NCI-H510A (cell line): ENCODE measurements around the gene CLEC17A.
"Not testable (repeated sequence)": the region's sequence is repeated elsewhere in the genome, so short reads cannot be mapped to it uniquely, and the experiment has no call there.

ENCODE experiments used
- DNase-seq: peaks from one replicate; lab custom pipeline; 2025; lab: John Stamatoyannopoulos, UW

The CLEC17A gene, protein sequence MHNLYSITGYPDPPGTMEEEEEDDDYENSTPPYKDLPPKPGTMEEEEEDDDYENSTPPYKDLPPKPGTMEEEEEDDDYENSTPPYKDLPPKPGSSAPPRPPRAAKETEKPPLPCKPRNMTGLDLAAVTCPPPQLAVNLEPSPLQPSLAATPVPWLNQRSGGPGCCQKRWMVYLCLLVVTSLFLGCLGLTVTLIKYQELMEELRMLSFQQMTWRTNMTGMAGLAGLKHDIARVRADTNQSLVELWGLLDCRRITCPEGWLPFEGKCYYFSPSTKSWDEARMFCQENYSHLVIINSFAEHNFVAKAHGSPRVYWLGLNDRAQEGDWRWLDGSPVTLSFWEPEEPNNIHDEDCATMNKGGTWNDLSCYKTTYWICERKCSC

DNA sequence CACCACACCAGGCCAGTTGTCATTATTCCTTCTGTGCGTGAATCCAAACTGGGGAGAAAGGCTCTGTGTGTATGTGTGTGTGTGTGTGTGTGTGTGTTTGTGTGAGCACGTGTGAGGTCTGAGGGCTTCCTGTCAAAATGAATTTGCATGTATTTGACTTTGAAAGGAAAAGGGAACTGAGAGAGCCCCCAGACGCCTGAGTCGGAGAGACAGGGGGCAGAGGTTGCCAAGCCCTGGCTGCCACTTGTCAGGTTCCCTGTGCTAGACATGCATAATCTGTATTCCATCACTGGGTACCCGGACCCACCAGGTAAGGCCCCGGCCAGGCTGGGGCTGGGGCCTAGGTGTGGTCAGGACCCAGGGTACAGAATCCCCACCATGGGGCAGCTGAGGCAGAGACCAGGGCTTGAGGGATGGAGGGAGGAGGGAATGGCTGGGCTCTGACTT lies at the start of gene CLEC17A:
CLEC17A (plus strand) TSS at position 191 of the 447 bp plus-strand sequence; CDS start at position 268, 77 bp downstream.
- no peak for DNase-seq

DNA sequence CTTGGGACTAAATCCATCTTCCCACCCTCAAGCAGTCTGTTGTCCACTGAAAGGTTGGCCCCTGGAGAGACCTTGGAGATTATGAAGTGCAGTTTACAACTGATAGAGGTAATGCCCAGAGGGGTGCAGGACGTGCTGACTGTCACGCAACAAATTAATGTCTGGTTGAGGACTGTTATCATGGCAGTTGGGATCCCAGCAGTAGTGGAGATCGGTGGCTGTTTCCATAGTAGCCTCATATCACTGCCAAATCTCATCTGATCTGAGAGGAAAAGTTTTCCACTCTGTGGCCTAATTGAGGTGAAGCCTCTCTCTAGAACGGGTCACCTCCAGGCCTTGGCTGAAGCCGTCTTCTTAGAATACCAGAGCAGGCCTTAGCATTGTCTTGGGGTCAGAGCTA lies 49.4 kb upstream of the CLEC17A start:
- DNase-seq = no peak

DNA sequence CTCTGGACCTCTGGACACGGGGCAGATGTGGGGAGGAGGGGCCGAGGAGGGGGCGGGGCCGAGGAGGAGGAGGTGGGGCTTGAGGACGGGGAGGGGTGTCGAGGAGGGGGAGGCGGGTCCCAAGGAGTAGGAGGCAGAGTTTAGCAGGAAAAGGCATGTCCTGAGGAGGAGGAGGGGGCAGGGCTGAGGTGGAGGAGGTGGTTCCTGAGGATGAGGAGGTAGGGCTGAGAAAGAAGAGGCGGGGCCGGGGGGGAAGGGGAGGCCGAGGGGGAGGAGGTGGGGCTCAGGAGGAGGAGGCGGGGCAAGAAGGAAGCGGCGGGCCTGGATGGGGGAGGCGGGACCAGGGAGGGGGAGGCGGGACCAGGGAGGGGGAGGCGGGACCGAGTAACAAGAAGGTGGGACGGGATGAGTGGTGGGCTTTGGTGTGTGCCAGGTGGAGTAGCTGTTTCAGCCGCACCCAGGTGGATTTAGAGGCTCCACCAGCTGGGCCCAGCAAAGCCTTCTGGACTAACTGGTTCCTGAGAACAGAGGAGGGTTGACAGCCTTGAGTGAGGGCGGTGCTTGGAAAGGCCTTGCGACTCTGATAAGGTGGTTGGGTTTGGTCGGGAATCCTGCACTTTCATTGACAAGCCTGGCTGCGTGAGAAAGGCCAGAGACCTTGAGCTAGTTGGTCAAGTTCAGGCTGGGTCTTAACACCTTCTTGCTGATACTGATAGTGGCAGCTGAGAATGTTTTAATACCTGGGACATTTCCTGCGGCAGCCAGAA lies 45.8 kb upstream of the CLEC17A start:
- DNase-seq = no peak

DNA sequence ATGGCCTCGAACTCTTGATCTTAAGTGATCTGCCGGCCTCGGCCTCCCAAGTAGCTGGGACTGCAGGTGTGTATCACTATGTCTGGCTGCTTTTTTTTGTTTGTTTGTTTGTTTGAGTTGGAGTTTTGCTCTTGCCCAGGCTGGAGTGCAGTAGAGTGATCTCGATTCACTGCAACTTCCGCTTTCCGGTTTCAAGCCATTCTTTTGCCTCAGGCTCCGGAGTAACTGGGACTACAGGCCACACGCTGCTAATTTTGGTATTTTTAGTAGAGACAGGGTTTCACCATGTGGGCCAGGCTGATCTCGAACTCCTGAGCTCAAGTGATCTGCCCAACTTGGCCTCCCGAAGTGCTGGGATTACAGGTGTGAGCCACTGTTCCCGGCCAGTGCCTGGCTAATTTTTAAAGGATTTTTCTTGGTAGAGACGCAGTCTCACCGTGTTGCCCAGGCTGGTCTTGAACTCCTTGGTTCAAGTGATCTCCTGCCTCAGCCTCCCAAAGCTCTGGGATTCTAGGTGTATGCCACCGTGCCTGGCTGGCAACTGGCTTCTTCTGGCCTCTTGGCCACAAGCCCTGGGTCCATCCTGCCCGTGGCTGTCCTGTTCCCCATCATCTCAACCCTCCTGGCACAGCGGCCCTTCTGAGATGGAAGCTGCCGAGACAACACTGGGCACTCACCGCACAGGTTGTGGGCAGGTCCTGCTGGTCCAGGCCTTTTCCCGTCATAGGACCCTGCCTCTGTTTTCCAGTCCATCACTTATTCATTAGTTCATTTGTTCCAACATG lies 42.0 kb upstream of the CLEC17A start:
- no peak for DNase-seq

DNA sequence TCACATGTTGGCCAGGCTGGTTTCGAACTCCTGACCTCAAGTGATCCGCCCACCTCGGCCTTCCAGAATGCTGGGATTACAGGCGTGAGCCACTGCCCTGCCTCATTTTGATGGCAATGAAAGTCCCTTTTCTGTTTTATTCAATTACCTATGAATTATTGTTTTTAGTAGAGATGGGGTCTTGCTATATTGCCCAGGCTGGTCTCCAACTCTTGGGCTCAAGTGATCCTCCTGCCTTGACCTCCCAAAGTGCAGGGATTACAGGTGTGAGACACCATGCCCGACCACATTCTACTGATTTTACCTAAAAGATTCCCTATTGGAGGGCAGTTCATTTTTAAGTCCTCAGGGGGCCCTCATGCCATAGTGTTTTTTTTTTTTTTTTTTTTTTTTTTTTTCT lies 40.9 kb upstream of the CLEC17A start:
- not testable (repeated sequence) for DNase-seq

DNA sequence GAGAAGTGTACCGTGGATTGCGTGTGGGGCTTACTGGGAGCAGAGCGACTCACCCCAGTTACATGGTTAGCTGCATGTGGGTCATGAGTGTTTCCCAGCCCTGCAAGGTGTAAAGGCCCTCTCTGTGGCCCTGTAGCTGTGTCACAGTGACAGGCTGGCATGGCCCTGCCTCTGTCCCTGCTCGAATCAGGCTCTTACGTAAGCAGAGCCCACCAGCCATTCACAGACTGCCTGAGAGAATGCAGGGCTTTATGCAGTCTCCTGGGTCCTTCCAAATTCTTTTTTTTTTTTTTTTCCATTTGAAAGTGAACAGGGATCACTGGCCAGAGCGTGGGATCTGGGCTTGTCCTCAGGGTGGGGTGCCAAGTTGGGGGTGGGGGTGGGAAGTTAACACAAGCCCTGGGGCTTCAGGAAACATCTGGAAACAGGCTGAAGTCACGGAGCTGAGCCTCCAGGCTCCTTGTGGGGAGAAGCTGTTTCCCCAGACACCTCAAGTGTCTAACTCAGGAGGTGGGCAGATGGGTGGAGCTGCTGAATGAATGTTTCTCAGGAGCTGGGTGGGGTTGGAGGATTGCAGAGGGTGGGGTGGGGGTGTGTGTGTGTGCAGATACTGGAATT lies 40.1 kb upstream of the CLEC17A start:
- DNase-seq = no peak

DNA sequence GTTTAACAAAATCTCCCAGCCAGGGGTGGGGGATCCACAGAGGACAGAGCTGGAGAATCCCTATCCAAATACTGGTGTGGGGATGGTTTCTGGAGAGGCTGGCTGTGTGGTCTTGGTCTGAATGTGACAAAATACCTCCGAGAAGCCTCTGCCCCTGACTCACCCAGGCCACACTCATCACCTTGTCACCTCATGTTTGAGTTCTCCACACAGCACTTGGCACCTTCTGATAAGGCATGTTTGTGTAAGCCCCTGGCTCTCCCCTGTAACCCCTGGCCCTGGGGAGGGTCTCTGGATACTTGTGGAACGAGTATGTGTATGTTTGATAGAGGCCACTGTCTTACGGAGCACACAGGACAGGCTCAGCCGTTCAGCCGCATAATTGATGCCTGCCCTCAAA lies 38.8 kb upstream of the CLEC17A start:
- no peak for DNase-seq

DNA sequence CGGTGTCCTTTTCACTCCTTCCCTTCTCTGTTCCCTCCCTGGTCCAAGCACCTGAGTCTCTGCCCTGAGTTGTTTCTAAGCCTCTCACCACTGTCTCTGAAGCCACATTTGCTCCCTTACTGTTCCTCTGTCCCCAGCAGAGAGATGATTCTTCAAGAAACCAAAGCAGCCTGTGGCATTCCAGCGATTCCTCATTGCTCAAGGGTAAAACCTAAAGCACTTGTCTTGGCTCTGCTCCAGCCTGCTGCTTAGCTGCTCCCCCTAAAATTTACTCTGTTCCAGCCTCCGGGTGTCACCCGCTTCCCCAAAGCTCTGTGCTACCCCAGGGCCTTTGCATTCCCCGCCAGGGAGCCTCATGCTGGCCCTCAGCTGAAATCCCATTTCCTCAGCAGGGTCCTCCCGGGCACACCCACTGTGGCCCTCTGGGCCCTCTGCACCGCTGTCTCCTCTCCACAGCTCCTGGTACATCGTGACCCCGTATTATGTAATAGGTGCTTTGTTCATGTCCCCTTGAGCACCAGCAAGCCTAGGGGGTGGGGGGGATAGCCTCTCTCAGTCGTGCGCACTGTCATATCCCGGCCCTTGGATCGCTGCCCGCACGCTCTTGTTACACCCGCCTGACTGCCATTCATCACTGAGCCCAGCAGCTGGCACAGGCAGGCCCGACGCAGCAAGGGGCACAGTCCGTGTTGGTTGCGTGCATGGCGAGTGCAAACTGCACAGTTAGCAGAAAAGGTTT lies 37.7 kb upstream of the CLEC17A start:
- DNase-seq = peak; percentile 77

DNA sequence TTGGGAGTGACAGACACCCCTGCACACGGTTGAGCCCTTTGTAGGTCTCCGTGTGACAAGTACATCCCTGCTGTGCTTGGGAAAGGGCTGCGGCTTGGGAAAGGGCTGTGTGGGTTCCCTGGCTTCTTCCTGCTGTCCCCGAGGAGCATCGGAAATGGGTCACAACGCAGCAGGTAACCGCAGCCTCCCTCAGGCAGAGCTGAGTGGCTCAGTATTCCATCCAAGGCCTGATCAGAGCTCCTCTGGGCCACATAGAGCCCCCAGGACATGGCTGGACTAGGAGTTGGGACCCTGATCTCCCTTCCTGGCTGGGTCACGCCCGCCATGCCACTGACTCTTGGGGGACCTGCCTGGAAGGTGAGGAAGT lies 37.2 kb upstream of the CLEC17A start:
- no peak for DNase-seq

DNA sequence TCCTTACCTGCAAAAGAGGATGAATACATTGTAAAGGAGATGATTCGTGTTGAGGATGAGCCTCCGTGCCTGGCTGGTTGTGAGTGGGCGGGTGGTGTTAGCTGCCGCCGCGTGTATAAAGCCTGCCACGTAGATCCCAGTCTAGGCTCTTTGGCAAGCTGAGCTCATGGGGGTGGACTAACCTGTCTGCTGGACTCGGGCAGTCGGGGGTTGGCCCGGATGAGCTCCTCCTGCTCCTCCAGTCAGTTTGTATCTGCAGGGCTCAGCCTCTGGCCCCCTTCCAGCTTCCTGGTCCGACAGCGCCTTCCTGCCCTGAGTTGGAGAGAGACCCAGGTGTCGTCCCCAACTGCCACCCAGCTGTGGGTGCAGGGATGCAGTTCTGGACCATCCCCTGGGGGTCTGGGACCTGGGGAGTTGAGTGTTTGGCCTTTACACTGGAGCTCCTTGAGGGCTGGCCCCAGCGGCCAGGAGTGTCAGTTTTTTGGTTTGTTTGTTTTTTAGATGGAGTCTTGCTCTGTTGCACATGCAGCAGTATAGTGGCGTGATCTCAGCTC lies 32.6 kb upstream of the CLEC17A start:
- peak; percentile 33 for DNase-seq

DNA sequence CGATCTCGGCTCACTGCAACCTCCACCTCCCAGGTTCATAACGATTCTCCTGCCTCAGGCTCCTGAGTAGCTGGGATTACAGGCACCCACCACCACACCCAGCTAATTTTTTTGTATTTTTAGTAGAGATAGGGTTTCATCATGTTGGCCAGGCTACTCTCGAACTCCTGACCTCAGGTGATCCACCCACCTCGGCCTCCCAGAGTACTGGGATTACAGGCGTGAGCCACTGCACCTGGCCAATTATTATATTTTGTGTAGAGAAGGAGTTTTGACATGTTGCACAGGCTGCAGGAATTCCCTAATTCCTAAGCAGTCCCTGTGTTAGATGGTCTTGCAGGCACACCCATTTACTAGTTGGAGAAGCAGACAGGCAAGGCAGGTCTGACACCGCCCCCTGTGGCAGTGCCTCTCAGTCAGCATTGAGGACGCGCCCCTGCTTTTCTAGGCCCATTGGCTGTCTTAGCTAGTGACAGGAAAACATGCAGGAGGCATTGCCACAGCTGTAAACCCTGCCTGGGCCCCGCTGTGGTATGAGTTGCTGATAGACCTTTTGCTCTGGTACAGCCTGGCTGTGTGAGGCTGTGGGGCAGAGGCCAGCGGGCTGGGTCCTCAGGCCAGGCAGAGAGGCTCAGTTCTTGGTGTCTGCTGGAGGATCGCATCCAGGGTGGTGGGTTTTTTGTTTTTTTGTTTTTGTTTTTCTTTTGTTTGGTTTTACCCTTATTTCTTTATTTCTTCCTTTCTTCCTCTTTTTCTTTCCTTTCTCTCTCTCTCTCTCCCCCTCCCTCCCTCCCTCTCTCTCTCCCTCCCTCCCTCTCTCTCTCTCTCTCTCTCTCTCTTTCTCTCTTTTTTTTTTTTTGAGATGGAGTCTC lies 31.5 kb upstream of the CLEC17A start:
- not testable (repeated sequence) for DNase-seq

DNA sequence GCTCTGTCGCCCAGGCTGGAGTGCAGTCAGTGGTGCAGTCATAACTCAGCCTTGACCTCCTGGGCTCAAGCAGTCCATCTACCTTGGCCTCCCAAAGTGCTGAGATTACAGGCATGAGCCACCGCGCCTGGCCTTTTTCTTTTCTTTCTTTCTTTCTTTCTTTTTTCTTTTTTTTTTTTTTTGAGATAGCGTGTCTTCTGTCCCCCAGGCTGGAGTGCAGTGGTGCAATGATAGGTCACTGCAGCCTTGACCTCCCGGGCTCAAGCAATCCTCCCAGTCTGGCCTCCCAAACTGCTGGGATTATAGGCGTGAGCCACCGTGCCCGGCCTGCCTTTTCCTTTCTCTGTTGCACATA lies 30.9 kb upstream of the CLEC17A start:
- not testable (repeated sequence) for DNase-seq

DNA sequence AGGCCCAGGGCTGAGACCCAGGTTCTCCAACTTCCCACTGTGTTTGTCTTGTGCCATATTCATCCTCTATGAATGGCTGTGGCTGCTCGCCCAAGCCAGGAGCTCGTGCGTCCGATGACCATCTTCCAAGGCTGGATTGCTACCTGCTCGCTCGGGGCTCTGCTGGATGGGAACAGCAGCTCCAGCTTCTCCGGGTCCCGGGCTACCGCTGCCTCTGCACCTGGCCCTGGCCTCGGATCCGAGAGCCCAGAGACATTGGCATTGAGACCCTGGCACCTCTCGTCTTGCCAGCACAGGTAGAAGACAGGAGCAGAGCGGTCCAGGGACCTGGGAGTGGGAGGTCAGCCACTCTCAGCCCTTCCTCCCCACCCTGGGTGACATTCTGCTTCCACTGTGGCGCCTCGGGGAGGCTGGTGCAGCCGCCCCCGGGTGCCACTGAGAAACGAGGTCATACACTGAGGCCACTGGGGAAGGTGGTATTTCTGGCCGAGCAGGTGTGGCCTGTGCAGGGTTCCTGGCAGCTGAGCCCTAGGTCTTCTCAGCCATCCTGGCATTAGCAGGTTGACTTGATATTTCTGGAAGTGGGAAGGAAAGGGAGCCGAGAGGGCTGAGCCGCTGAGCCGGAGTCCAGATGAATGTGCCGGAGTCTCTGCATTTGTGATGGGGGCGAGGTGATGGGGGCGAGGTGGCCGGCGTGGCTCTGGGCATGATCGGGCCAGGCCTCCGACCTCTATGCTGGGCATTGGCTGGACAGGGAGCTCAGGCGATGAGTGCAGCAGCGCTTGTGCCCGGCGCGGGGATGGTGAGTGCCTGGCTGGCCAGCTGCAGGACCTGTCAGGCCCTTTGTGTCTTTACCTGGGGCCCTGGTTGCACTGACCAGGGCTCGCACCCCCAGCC lies 29.6 kb upstream of the CLEC17A start:
- DNase-seq = no peak

DNA sequence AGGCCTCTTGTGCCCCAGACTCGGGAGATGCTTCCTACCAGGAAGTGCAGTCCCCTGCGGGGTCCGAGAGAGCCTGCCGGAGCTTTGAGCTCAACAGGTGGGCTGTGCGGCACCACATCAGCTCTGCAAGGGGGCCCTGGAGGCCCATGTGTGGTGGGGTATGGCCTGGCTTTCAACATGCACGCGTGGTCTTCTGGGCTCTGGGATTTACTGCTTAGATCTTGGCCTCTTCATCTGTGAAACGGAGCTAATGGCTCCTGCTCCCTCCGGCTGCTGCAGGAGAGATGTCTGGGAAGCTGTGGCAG lies 29.0 kb upstream of the CLEC17A start:
- no peak for DNase-seq

DNA sequence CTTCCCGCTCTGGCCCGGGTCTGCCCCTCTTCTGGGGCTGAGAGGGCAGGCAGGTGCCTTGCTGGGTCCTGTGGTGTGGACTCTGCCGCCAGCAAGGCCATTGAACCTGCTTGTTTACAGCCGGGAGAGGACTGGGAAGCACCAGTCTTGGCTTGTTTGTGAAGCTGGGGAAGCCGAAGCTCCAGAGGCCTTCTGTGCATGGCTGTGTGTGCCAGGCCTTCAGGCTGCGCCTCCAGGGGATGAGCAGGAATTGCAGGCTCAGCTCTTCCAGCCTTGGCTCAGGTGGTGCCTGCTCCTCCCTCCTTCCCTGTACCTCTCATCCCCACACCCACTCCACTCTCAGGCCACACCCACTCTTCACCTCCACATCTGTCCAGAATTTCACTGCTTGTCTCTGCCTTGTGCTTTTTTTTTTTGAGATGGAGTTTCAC lies 28.5 kb upstream of the CLEC17A start:
- peak; percentile 89 for DNase-seq

DNA sequence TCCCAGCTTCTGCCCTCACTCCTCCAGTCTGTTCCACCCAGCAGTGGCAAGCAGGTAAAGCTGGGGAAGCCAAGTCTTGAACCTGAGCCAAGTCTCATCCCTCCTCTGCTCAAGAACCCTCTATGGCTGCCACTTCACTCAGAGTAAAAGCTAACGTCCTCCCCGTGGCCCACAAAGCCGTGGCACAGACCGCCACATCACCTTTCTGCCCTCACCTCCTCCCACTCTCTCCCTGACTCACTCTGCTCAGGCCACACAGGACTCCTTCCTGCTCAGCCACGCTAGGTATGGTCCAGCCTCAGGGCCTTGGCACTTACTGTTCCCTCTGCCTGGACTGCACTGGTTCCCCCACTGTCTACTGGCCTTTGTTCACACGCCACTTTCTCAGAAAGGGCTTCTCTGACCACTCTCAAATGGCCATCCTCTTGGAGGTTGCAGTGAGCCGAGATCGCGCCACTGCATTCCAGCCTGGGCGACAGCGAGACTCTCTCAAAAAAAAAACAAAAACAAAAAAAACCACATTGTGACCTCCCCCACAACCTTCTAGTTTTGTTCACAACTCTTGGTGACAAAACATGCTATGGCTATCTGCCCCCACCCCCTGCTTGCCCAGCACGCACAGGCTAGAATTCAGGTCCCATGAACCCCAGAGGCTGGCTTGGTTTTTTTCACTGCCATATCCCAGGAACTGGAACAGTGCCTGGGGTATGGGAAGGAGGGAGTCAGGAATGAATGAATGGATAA lies 26.8 kb upstream of the CLEC17A start:
- no peak for DNase-seq

DNA sequence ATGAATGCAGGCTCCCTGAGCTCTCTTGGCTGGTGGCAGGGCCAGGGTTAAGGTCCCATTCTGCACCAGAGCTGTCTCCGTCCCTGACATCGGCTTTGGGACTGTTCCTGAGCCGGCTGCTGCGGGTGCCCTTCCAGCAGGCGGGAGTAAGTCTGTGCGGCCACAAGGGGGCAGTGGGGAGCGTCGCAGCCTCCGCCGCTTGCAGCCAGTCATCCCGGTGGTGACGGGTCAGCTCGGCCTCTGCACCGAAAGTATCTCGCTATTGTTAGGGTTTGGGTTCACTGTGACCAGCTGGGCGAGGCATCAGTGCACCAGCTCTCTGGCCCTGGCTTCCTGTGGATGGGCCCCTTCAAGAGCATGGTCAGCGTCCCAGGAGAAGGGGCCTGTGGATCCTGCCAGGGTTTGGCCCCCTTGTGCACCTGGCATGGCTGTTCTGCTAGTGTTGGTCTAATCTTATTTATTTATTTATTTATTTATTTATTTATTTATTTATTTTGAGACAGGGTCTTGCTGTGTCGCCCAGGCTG lies 26.2 kb upstream of the CLEC17A start:
- peak; percentile 21 for DNase-seq

DNA sequence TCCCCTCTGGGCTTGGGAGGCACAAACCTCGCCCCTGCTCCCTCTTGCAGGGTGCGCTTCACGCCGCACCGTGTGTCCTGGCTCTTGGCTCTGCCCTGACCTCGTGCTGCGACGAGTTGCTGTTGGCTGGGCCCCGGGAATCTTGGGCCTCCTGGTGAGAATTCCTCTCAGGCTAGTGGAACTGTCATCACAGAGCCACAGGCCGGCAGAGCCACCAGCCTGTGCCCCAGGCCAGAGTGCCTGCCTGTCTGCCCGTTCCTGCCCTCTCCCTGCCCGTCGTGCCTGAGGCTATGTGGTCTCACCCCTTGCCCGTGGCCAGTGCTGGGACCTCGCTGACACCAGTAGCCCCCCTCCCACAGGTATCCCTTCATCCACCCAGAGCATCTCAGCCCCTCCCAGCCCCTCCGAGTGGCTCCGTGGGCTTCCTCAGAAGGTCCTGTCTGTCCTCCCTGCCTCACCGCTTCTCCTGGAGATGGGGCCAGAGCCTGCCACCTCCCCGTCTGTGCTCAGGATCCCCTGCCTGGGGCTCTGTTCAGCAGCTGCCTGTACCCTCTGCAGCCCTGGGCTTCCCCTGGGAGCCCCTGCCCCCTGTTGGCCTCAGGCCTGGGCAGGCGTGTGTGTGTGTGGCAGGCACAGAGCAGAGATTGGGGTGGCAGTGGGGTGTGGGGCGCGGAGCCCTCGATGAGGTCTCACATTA lies 24.4 kb upstream of the CLEC17A start:
- DNase-seq = no peak
